Smooth muscle cell of the pulmonary artery (primary cell): ENCODE data around the gene TRIM67. TPM values are rescaled to one million over a fixed set of nuclear protein-coding genes. Genes with fewer than 3 reads are reported as not detected.

ENCODE experiments used
- total RNA-seq: library from RNA; depleted of rRNA; stranded (reverse); fragments of >200 nt; gene quantifications from 2 replicates; pipeline ENCODE4 v1.2.3, GENCODE V29; 2014

Gene TRIM67
- total RNA-seq = 0.03 and 0.39 TPM in 2 replicates

DNA sequence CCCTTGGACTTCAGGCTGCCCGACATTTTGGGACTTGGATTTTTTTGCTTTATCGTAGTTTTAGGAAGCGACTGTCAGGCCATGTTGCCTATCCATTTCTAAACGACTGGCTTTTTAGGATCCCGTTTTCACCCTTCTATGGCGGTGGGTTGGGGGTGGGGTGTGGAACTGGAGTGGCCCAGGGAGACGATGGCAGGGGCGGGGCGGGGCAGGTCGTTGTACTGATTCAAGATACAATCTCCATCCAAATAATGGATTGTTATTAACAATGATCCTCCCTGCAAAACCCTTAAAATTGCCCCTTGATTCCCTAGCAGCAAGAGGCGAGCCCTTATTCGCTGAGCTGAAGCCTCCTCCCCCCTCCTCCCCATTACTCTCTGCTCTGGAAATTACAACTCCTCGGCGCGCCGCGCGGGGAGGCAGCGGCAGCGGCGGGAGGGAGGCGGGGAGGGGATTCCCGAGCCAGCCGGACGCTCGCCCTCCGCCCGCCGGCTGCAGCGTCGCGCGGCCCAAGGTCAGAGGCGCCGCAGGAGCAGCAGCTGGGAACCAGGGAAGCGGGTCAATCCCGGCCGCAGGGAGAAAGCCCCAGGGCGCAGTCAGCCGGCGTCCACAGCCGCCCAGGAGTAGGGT lies at the start of gene TRIM67:
Gene TRIM67, plus strand, starts transcription at position 392 of the 630 bp plus-strand sequence. CDS start 912 bp downstream, outside the sequence.

DNA sequence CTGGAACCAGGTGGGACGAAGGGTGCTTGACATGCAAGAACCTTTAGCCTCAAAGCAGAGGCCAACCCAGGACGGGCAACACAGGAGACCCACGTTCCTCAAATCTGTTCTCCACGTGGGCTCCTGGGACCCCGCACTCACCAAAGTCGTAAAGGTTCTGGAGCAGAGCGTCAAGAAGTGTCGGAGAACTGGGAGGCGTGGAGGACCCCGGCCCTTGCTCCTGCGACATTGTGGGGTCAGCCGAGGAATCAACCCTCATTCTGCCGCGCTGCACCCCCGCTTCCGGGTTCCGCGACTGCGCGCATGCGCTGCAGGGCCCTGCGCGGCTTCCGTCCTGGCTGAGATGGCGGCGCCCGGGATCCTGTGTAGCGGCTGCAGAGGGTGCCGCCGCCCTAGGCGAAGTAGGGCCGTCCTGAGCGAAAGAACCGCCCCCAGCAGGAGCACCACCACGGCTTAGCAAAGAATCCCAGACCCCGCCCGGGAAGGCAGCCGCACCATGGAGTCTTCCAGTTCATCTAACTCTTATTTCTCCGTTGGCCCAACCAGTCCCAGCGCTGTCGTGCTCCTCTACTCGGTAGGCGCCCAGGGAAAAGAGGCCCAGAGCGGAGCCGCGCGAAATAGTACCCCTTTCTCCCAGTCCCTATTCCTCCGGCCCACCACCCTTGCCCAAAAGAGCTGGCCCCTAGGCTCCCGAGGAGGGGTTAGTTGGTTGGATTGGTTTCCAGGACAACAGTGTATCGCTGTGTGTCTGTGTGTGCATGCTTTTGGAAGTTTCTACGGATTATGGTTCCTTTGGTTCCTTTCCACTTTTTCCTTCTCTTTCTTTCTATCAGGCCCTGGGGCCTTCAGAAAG lies 79.3 kb downstream of the TRIM67 start, which contains the start of gene GNPAT:
Gene GNPAT, plus strand, starts transcription at position 330 of the 853 bp plus-strand sequence. Its CDS starts 167 bp downstream, at position 497.

Other genes with a start within 250 kb of the TRIM67 start
- gene TTC13, start 183.2 kb upstream of the TRIM67 start, total RNA-seq = 15.5 and 17.9 TPM in 2 replicates
- gene ARV1, start 183.0 kb upstream of the TRIM67 start, total RNA-seq = 9.7 and 15.2 TPM in 2 replicates
- gene FAM89A, start 121.8 kb upstream of the TRIM67 start, total RNA-seq = 1.6 and 10.8 TPM in 2 replicates
- 44.2 and 53.9 TPM in 2 replicates for gene GNPAT, start 79.2 kb downstream of the TRIM67 start, total RNA-seq
- 17.2 and 19.0 TPM in 2 replicates for gene EXOC8, start 175.8 kb downstream of the TRIM67 start, total RNA-seq
- gene SPRTN, start 176.2 kb downstream of the TRIM67 start, total RNA-seq = 9.9 and 12.1 TPM in 2 replicates